Cardiac muscle cell (in vitro differentiated cells and primary cell): ENCODE data around the gene CBLB. TPM values are rescaled to one million over a fixed set of nuclear protein-coding genes. Genes with fewer than 3 reads are reported as not detected.

Experiments
- DNase-seq, 2 donors: peaks; one replicate each; pipeline versions ENCODE4 v3.0.0 to v3.0.0-alpha.2; 2010 to 2017; ENCODE audit warnings: low read depth in 1 of 2, low spot score in 1 of 2
- H3K27ac ChIP-seq: fragments of 200-600 bp; sonication (generic); 2 replicates; pipeline ENCODE4 v1.5.1; 2016
- H3K27me3 ChIP-seq: fragments of 200-600 bp; sonication (generic); 2 replicates; pipeline ENCODE4 v1.6.0; 2016; ENCODE audit warnings: control low read depth
- H3K36me3 ChIP-seq: fragments of 200-600 bp; sonication (generic); 2 replicates; pipeline ENCODE4 v1.5.1; 2016; ENCODE audit warnings: control low read depth
- H3K4me1 ChIP-seq: fragments of 200-600 bp; sonication (generic); 2 replicates; pipeline ENCODE4 v1.8.1; 2017; ENCODE audit warnings: low read depth, mild to moderate bottlenecking, mixed run types
- H3K4me3 ChIP-seq: fragments of 200-600 bp; sonication (generic); 2 replicates; pipeline ENCODE4 v1.5.1; 2016; ENCODE audit warnings: mild to moderate bottlenecking
- H3K9me3 ChIP-seq: fragments of 200-600 bp; sonication (generic); 2 replicates; pipeline ENCODE4 v1.5.1; 2017; ENCODE audit warnings: low read depth, mild to moderate bottlenecking, control low read depth
- polyA plus RNA-seq: library from polyadenylated mRNA; unstranded; fragments of >200 nt; fragmentation: Nextera tagmentation; extraction: Ambion mirVana; gene quantifications from 2 replicates; pipeline ENCODE4 v1.2.1, GENCODE V29; 2016
- total RNA-seq: library from RNA; depleted of rRNA; stranded (reverse); fragments of >200 nt; gene quantifications from 2 replicates; pipeline ENCODE4 v1.2.3, GENCODE V29; 2016
- TF ChIP-seq, protein P1 (sequence below): IDR thresholded peaks from 2 replicates; pipeline ENCODE4 v1.5.1; 2012; ENCODE audit warnings: low read depth, mild to moderate bottlenecking, low read length

CBLB gene
- total and polyA plus RNA-seq, 2 experiments from 2014 or later, result 30.3 to 48.2 TPM

DNA sequence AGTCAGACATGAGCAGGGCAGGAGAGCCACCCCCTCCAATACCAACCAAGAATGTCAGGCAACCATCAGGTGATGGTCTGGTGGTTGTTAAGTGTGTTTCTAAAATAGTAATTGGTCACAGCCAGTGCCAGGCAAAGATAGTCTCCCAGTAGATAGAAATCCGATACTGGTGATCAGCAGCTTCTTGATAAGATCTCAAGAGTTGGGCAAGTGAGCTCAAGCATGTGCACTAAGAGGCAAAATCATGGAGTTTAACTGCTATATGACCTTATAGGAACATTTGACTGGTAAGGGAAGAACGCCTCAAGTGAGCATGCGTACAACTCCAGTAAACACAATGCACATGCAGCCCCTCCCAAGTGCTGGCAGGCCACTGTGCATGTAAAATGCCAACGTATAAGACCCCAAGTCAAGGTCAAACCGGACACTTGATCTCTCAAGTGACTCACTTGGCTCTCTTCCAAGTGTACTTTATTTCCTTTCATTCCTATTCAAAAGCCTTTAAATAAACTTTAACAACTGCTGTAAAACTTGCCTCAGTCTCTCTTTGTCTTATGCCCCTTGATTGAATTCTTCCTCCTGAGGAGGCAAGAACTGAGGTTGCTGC lies 36.0 kb upstream of the CBLB start:
- Histone ChIP-seq H3K27ac (no peak overlapping the region), H3K4me3 (no peak overlapping the region), H3K36me3 (no peaks in the 10 kb centered on the region), H3K4me1 (peaks cover 9% of the 10 kb centered on the region), H3K27me3 (no peaks in the 10 kb centered on the region), H3K9me3 (no peaks in the 10 kb centered on the region)
- TF ChIP-seq, protein P1, sequence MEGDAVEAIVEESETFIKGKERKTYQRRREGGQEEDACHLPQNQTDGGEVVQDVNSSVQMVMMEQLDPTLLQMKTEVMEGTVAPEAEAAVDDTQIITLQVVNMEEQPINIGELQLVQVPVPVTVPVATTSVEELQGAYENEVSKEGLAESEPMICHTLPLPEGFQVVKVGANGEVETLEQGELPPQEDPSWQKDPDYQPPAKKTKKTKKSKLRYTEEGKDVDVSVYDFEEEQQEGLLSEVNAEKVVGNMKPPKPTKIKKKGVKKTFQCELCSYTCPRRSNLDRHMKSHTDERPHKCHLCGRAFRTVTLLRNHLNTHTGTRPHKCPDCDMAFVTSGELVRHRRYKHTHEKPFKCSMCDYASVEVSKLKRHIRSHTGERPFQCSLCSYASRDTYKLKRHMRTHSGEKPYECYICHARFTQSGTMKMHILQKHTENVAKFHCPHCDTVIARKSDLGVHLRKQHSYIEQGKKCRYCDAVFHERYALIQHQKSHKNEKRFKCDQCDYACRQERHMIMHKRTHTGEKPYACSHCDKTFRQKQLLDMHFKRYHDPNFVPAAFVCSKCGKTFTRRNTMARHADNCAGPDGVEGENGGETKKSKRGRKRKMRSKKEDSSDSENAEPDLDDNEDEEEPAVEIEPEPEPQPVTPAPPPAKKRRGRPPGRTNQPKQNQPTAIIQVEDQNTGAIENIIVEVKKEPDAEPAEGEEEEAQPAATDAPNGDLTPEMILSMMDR, result no peak
- DNase-seq, result peak in 1 of 2 donors; percentile 27

DNA sequence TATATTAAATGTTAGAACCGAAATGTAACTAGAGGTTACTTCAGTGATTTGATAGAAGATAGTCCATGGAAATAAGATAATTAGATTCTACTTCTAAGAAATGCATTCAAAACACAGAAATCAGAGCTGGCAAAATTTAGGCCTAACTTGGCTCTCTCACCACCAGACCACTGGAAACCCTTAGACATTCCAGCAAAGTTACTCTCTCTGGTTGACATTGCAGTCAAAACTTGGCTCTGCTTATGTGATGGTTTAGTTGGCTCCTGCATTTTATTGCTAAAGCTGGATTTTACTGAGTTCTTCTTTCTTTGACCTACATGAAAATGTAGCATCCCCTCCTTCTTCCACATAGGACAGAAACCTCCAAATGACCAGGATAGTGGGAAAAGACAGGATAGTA lies 35.4 kb upstream of the CBLB start:
- TF ChIP-seq, protein P1, result no peak
- Histone ChIP-seq H3K4me3 (no peak overlapping the region), H3K36me3 (no peaks in the 10 kb centered on the region), H3K27ac (no peak overlapping the region), H3K9me3 (no peaks in the 10 kb centered on the region), H3K27me3 (no peaks in the 10 kb centered on the region), H3K4me1 (peaks cover 9% of the 10 kb centered on the region)
- DNase-seq, result no peak

DNA sequence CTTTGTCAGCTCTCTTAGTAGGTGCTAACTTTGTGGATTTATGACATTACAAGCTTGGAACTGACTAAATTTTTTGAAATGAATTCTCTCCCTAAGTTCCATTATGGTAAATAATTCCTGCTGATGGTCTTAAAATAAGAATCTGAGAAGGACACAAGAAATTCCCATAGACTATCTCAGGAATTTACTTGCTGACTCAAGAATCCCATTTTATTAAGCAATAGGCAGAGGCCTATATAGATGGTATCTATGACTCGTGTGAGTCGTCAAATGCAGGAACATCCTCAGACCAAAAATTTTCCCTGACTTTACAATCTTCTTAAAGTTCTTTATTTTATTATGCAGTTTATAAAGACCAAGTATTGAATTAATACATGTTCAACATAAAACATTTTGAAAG lies 30.7 kb upstream of the CBLB start:
- DNase-seq, result peak in 1 of 2 donors; percentile 75
- H3K4me1 ChIP-seq, result no peaks in the 10 kb centered on the region
- no peak overlapping the region for H3K4me3 ChIP-seq
- H3K27me3 ChIP-seq, result no peaks in the 10 kb centered on the region
- no peaks in the 10 kb centered on the region for H3K36me3 ChIP-seq
- TF ChIP-seq, protein P1, result no peak
- no peak overlapping the region for H3K27ac ChIP-seq
- H3K9me3 ChIP-seq, result no peaks in the 10 kb centered on the region

DNA sequence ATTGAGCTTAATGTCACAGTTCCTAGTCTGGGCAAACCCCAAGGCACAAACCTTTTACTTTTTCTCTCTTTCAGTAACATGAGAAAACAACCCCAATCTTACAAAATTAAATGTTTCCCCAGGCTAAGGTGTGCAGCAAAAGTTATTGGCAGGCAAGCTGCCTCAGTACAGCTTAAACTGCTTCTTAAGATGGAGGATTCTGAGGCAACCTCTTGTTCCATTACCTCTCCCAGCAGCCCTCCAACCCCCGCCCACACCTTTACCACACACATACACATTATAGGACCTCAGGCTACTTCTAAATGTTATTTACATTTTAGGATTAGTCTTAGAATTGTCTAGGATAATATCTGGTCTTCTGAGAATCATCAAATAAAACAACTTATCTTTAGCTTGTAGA lies 22.3 kb upstream of the CBLB start:
- Histone ChIP-seq H3K27ac (no peak overlapping the region), H3K36me3 (no peaks in the 10 kb centered on the region), H3K4me1 (no peaks in the 10 kb centered on the region), H3K27me3 (no peaks in the 10 kb centered on the region), H3K4me3 (no peak overlapping the region), H3K9me3 (no peaks in the 10 kb centered on the region)
- TF ChIP-seq, protein P1, result no peak
- DNase-seq, result no peak

DNA sequence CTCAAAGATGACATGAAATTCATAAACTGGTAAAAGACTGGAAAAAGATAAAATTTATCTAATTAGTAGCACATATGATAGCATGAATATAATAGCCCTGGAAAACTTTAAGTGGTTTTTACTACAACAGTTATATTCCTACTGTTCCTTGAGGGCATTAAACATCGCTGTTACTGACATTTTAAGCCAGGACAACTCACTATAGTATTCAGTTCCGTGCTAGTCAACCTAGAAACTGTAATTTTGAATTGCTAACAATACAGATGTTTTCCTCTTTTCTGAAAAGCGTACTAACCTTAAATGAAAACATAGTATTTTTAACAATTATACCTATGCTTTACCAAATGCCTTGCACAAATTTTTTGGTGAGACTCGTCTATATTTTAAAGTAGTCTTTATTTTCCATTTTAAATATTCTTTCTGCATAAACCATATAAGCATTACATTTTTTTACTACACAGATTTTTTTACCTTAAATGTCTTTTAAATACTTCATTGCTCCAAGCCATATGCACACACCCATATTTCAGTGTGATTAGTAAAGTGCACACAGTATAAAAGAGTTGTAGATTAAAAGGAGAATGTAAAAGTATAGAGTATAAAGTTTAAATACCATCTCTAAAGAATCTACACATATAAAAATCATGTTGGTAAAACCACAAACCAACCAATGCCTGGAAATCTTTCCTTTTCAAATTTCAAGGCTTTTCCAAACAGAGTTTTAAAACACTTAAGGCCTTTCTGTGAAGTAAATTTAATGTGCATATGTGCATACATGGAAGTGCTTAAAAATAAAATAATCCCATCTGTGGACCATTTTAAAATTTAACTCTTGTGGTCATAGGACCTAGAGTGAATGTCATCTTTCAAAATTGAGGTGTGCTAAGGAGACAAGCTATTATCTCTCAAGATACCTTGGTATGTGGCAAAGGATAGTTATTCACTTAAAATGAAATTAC lies 20.1 kb upstream of the CBLB start:
- H3K4me1 ChIP-seq, result peaks cover 3% of the 10 kb centered on the region
- no peak overlapping the region for H3K27ac ChIP-seq
- H3K36me3 ChIP-seq, result no peaks in the 10 kb centered on the region
- no peak for DNase-seq
- no peaks in the 10 kb centered on the region for H3K27me3 ChIP-seq
- H3K4me3 ChIP-seq, result no peak overlapping the region
- TF ChIP-seq, protein P1, result no peak
- H3K9me3 ChIP-seq, result no peaks in the 10 kb centered on the region
